ENCODE data around the gene CYSLTR2.
"Not testable (repeated sequence)": the region's sequence is repeated elsewhere in the genome, so short reads cannot be mapped to it uniquely, and the experiment has no call there.

CYSLTR2 gene

GRCh38 chr13:48646791-48647190, 6.9 kb upstream of the CYSLTR2 start:
- DNase-seq = no peak

GRCh38 chr13:48647625-48648024, 6.1 kb upstream of the CYSLTR2 start:
- DNase-seq = no peak

- DNase-seq = no peak
Observed at GRCh38 chr13:48648446-48648845, 5.3 kb upstream of the CYSLTR2 start.

- DNase-seq = no peak
Observed at GRCh38 chr13:48652851-48653471, 768 bp upstream of the CYSLTR2 start.

GRCh38 chr13:48654511-48654910, 782 bp downstream of the CYSLTR2 start:
- DNase-seq = no peak

- DNase-seq = no peak
Observed at GRCh38 chr13:48655291-48655690, 1.6 kb downstream of the CYSLTR2 start.

GRCh38 chr13:48656608-48657007, 2.9 kb downstream of the CYSLTR2 start:
- DNase-seq = no peak

- DNase-seq = no peak
Observed at GRCh38 chr13:48660361-48661076, 6.8 kb downstream of the CYSLTR2 start.

GRCh38 chr13:48661107-48661506, 7.4 kb downstream of the CYSLTR2 start:
- DNase-seq = no peak

GRCh38 chr13:48662226-48662625, 8.5 kb downstream of the CYSLTR2 start:
- DNase-seq = no peak

- DNase-seq = no peak
Observed at GRCh38 chr13:48667136-48667535, 13.4 kb downstream of the CYSLTR2 start.

- not testable (repeated sequence) for DNase-seq
Observed at GRCh38 chr13:48671421-48671820, 17.7 kb downstream of the CYSLTR2 start.

- DNase-seq = no peak
Observed at GRCh38 chr13:48675247-48675646, 21.5 kb downstream of the CYSLTR2 start.

GRCh38 chr13:48678316-48678715, 24.6 kb downstream of the CYSLTR2 start:
- DNase-seq = no peak

GRCh38 chr13:48679941-48680680, 26.4 kb downstream of the CYSLTR2 start:
- DNase-seq = no peak

GRCh38 chr13:48680756-48681392, 27.1 kb downstream of the CYSLTR2 start:
- DNase-seq = no peak

- DNase-seq = no peak
Observed at GRCh38 chr13:48681905-48682304, 28.2 kb downstream of the CYSLTR2 start.

GRCh38 chr13:48682436-48682835, 28.7 kb downstream of the CYSLTR2 start:
- no peak for DNase-seq

GRCh38 chr13:48686636-48687210, 33.0 kb downstream of the CYSLTR2 start:
- no peak for DNase-seq

- DNase-seq = no peak
Observed at GRCh38 chr13:48687249-48687648, 33.5 kb downstream of the CYSLTR2 start.

GRCh38 chr13:48693998-48694397, 40.3 kb downstream of the CYSLTR2 start:
- DNase-seq = no peak

- no peak for DNase-seq
Observed at GRCh38 chr13:48695776-48696175, 42.0 kb downstream of the CYSLTR2 start.

- DNase-seq = not testable (repeated sequence)
Observed at GRCh38 chr13:48696676-48697075, 42.9 kb downstream of the CYSLTR2 start.

All from NCI-H1694 (cell line).